ENCODE data around the gene DLGAP1.

- TF ChIP-seq CTCF (IDR thresholded peaks at IDR 0.05 in 4 of 5, conservative IDR thresholded peaks at IDR 0.05 in 1 of 5) (no peak), POLR2A (IDR thresholded peaks at IDR 0.05) (no peak)
Measured at GRCh38 chr18:3727274-3727673, 727.8 kb downstream of the DLGAP1 start.
